Tibial nerve (tissue), 4 donors: ENCODE measurements around the gene UXS1. TPM values are rescaled to one million over a fixed set of nuclear protein-coding genes. Genes with fewer than 3 reads are reported as not detected.

Source experiments
- DNase-seq, 2 donors: peaks; one replicate each; pipeline ENCODE4 v3.0.0-alpha.2; 2019; ENCODE audit warnings: low spot score in 2 of 2
- H3K27ac ChIP-seq, 4 donors: fragments of 200-600 bp; sonication (generic) in 3 of 4; one replicate each; pipeline ENCODE4 v1.5.1; 2017 to 2019; ENCODE audit warnings: mild to moderate bottlenecking in 1 of 4
- H3K27me3 ChIP-seq, 2 donors: fragments of 200-600 bp; sonication (generic) in 1 of 2; one replicate each; pipeline versions ENCODE4 v1.5.1 to v1.6.0; 2017 to 2019
- H3K36me3 ChIP-seq, 3 donors: fragments of 200-600 bp; sonication (generic); one replicate each; pipeline ENCODE4 v1.5.1; 2018 to 2019
- H3K4me1 ChIP-seq, 4 donors: fragments of 200-600 bp; sonication (generic) in 3 of 4; one replicate each; pipeline ENCODE4 v1.5.1; 2017 to 2019
- H3K4me3 ChIP-seq, 4 donors: fragments of 200-600 bp; sonication (generic) in 3 of 4; one replicate each; pipeline ENCODE4 v1.5.1; 2017 to 2019; ENCODE audit warnings: mild to moderate bottlenecking in 1 of 4, moderate library complexity in 1 of 4
- H3K9me3 ChIP-seq, 4 donors: fragments of 200-600 bp; sonication (generic) in 3 of 4; one replicate each; pipeline ENCODE4 v1.5.1; 2017 to 2019
- EP300 ChIP-seq, 2 donors: sonication (generic); formaldehyde crosslinking; IDR thresholded peaks; one replicate each; pipeline ENCODE4 v1.6.1; 2017; ENCODE audit warnings: antibody characterized with exemption in 2 of 2, mild to moderate bottlenecking in 1 of 2
- POLR2A ChIP-seq, 2 donors: fragments of 450-650 bp; IDR thresholded peaks; one replicate each; pipeline ENCODE4 v1.6.1; 2017; ENCODE audit warnings: antibody characterized with exemption in 2 of 2, mild to moderate bottlenecking in 2 of 2, moderate library complexity in 2 of 2
- WGBS, 2 donors: methylation state at CpG; one replicate each; pipeline ENCODE4 v1.1.5; 2018; 5-methylcytosine and 5-hydroxymethylcytosine counted together
- total RNA-seq, 4 donors: library from RNA; depleted of rRNA; stranded (reverse); fragments of >200 nt; gene quantifications; one replicate each; pipeline ENCODE4 v1.1.0, GENCODE V29; 2016
- TF ChIP-seq, protein P1 (sequence below), 5 experiments: fragments of 200-600 bp in 3 of 5; fragments of 450-650 bp in 2 of 5; sonication (generic) in 3 of 5; IDR thresholded peaks; one replicate each; pipeline ENCODE4 v1.5.1; 2016 to 2019; ENCODE audit warnings: antibody characterized with exemption in 5 of 5, mild to moderate bottlenecking in 3 of 5, moderate library complexity in 2 of 5

UXS1 gene
- total RNA-seq, 4 donors from 2014 or later: 38.5 to 78.9 (median 51.3) TPM

DNA sequence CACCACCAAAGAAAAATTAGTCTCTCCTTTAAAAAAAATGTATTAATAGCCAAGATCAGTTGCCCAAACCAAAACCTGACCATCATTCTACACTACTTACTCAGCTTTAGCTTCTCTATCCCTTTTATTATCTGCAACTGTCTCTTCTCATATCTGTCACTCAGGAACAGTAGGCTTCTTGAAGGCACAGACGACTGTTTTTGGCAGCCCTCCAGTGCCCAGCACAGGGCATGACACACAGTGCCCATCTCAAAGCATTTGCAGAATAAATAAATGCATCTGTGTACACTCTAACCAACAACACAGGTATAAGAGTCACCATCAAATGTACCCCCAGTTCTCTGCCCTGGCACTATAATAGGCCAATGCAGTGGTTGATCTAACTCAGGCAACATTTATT is 117.2 kb downstream of the UXS1 start:
- WGBS, 2 donors: 50 to 62% methylated on average over 1 of the region's 1 CpG
- no peaks in the 10 kb centered on the region for H3K9me3 ChIP-seq
- H3K36me3 ChIP-seq: no peaks in the 10 kb centered on the region
- H3K4me1 ChIP-seq: no peaks in the 10 kb centered on the region
- H3K4me3 ChIP-seq: no peak overlapping the region
- no peaks in the 10 kb centered on the region for H3K27me3 ChIP-seq
- TF ChIP-seq POLR2A (IDR thresholded peaks at IDR 0.05): no peak
- TF ChIP-seq, protein P1, sequence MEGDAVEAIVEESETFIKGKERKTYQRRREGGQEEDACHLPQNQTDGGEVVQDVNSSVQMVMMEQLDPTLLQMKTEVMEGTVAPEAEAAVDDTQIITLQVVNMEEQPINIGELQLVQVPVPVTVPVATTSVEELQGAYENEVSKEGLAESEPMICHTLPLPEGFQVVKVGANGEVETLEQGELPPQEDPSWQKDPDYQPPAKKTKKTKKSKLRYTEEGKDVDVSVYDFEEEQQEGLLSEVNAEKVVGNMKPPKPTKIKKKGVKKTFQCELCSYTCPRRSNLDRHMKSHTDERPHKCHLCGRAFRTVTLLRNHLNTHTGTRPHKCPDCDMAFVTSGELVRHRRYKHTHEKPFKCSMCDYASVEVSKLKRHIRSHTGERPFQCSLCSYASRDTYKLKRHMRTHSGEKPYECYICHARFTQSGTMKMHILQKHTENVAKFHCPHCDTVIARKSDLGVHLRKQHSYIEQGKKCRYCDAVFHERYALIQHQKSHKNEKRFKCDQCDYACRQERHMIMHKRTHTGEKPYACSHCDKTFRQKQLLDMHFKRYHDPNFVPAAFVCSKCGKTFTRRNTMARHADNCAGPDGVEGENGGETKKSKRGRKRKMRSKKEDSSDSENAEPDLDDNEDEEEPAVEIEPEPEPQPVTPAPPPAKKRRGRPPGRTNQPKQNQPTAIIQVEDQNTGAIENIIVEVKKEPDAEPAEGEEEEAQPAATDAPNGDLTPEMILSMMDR (IDR thresholded peaks at IDR 0.05): no peak
- no peak for TF ChIP-seq EP300 (IDR thresholded peaks at IDR 0.05)
- DNase-seq: no peak
- H3K27ac ChIP-seq: no peak overlapping the region

DNA sequence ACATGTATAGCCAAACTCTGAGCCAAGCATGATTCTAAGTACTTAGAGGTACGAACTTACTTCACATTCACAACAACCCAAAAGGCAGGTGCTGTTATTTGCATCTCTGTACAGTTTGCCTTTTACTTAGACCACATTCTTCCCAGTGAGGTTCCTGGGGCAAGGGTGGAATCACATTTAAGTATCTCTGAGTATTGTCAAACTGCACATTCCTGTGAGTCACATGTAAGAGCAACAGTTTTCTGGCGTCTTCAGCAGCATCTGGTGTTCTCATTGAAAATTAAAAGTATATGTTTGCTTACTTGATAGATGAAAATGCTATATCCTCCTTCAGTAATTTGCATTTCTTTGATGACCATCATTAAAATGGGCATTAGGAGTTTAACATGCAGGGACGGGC is 119.1 kb downstream of the UXS1 start:
- H3K27me3 ChIP-seq: no peaks in the 10 kb centered on the region
- TF ChIP-seq, protein P1 (IDR thresholded peaks at IDR 0.05): no peak
- TF ChIP-seq POLR2A (IDR thresholded peaks at IDR 0.05): no peak
- no peak for TF ChIP-seq EP300 (IDR thresholded peaks at IDR 0.05)
- no peak for DNase-seq
- no peak overlapping the region for H3K4me3 ChIP-seq
- no peaks in the 10 kb centered on the region for H3K4me1 ChIP-seq
- H3K27ac ChIP-seq: no peak overlapping the region
- H3K36me3 ChIP-seq: no peaks in the 10 kb centered on the region
- WGBS, 2 donors: 83 to 92% methylated on average over 3 of the region's 3 CpGs
- no peaks in the 10 kb centered on the region for H3K9me3 ChIP-seq

DNA sequence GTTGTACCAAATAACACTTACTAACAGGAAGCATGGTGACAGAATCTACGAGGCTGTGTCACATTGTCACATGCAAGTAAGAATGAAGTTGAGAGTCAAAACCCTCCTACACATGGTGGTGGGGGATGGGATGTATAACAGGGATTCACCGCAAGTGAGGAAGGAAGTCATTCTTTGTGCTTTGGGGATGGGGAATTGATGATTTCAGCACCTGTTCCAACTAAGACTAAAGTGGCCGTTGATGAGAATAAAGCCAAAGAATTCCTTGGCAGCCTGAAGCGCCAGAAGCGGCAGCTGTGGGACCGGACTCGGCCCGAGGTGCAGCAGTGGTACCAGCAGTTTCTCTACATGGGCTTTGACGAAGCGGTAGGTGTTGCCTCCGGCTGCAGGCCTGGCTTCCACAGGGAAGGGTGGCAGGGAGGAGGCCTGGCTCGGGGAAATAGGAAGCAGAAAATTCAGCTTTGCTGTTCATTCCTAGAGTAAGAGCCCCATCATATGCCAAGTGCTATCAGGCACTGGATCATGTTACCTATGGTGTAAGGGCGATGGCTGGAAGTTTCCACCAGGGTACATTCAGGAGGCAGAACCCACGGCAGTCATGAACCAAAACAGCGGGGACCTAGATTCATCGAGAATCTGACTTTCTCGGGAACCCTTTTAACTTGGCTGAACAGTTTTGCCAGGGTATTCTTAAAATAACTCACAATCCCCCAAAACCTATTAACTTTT is 120.3 kb downstream of the UXS1 start:
- Histone ChIP-seq H3K9me3 (no peaks in the 10 kb centered on the region), H3K4me1 (no peaks in the 10 kb centered on the region), H3K4me3 (no peak overlapping the region), H3K27ac (no peak overlapping the region), H3K27me3 (no peaks in the 10 kb centered on the region), H3K36me3 (no peaks in the 10 kb centered on the region)
- no peak for TF ChIP-seq POLR2A (IDR thresholded peaks at IDR 0.05)
- TF ChIP-seq, protein P1 (IDR thresholded peaks at IDR 0.05): no peak
- TF ChIP-seq EP300 (IDR thresholded peaks at IDR 0.05): no peak
- WGBS, 2 donors: 88 to 90% methylated on average over 17 of the region's 17 CpGs
- no peak for DNase-seq

DNA sequence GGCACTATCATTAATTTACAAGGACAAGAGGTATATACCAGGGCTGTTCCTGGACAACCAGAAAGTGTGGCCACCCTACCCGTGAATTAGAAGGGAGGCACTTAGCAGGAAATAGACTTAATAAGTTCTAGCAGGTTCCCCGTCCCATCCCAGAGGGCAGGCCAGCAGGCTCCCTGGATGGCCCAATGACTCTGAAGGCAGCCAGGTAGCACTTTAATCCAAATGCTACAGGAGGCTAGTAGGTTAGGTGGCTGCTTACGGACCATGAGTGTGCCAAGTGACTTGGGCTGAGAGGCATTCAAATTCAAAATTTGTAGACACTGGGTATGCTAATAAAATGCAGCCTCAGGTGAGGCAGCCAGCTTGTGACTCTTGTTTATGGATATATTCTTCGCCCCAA is 123.9 kb downstream of the UXS1 start:
- H3K27me3 ChIP-seq: peaks cover 0 to 11% of the 10 kb centered on the region in 2 donors
- 85% methylated on average over 4 of the region's 4 CpGs for WGBS, 2 donors
- TF ChIP-seq EP300 (IDR thresholded peaks at IDR 0.05): no peak
- no peak for TF ChIP-seq POLR2A (IDR thresholded peaks at IDR 0.05)
- TF ChIP-seq, protein P1 (IDR thresholded peaks at IDR 0.05): no peak
- no peak overlapping the region for H3K4me3 ChIP-seq
- H3K4me1 ChIP-seq: peaks cover 0 to 15% (median 3%) of the 10 kb centered on the region in 4 donors
- no peak overlapping the region for H3K27ac ChIP-seq
- no peaks in the 10 kb centered on the region for H3K36me3 ChIP-seq
- H3K9me3 ChIP-seq: no peaks in the 10 kb centered on the region
- no peak for DNase-seq

DNA sequence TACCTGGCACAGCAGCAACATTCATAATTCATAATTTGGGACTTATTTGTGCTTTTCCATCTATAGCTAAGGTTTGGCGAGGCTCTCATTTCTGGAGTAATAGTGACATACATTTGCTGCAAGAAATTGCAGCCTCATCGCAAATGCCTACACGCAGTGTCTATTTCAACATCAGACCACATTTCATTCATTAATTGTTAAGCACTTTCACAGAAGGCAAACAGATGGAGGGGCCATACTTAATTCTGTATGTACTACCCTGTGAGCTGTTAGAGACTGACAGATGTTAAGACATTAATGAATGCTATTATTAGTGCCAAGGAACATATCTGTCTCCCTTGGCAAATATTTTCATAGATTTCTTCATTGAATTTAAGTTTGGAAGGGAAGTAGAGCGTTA is 125.7 kb downstream of the UXS1 start:
- TF ChIP-seq, protein P1 (IDR thresholded peaks at IDR 0.05): no peak
- no peak for TF ChIP-seq POLR2A (IDR thresholded peaks at IDR 0.05)
- TF ChIP-seq EP300 (IDR thresholded peaks at IDR 0.05): no peak
- DNase-seq: no peak

More for the DNA sequence above, 125.7 kb downstream of the UXS1 start:
- Histone ChIP-seq H3K4me1 (peaks cover 0 to 18% (median 3%) of the 10 kb centered on the region in 4 donors), H3K9me3 (no peaks in the 10 kb centered on the region), H3K36me3 (no peaks in the 10 kb centered on the region), H3K27ac (no peak overlapping the region), H3K4me3 (no peak overlapping the region), H3K27me3 (peaks cover 0 to 13% of the 10 kb centered on the region in 2 donors)
- 72% methylated on average over 4 of the region's 4 CpGs for WGBS, 2 donors
